ENCODE results near the gene RBFA.

The RBFA gene

GRCh38 chr18:80041424-80041823, 7.2 kb downstream of the RBFA start:
- no peak for TF ChIP-seq CTCF (IDR thresholded peaks at IDR 0.05; ENCODE audit: low read depth, low read length)
- no peak overlapping the region for H3K4me3 ChIP-seq (ENCODE audit: low read depth, low read length)

GRCh38 chr18:80042785-80043184, 8.6 kb downstream of the RBFA start:
- no peak for TF ChIP-seq CTCF (IDR thresholded peaks at IDR 0.05; ENCODE audit: low read depth, low read length)

DNA sequence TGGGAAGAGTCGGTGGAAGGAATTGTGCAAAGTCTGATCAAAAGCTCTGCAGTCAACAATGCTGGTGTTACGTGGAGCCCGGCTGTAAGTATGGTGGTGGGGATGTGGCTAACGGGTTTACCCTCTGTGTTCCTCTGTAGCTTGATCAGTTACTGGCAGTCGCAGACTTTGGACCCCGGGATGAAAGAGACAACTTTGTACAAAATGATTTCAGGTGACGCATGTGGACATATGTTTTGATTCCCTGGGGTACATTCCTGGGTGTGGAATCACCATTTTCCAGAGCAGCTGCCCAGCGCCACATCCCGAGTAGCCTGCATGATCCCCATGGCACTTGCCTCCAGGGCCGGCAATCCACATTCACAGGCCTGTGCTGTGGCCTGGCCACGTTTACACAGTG, 9.8 kb downstream of the RBFA start:
- TF ChIP-seq CTCF (IDR thresholded peaks at IDR 0.05; ENCODE audit: low read depth, low read length) = no peak

More at GRCh38 chr18:80042785-80043184, 8.6 kb downstream of the RBFA start:
- no peak overlapping the region for H3K4me3 ChIP-seq (ENCODE audit: low read depth, low read length)

DNA sequence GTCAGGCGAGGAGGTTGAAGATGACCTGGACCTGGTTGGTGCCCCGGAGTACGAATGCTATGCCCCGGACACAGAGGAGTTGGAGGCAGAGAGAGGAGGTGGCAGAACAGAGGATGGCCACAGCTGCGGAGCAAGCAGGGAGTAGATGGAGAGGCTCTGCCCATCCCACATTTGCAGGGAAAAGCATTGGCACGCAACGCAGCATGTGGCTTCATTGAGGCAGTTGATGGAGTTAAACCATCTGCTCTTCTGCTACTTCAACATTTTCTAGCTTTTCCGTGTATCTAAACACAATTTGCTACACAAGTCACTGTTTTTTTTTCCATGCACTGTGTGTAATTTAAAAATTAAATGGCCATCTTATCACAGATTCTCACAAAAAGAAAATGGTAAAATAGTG, 11.8 kb downstream of the RBFA start:
- no peak for TF ChIP-seq CTCF (IDR thresholded peaks at IDR 0.05; ENCODE audit: low read depth, low read length)
- H3K4me3 ChIP-seq (ENCODE audit: low read depth, low read length) = no peak overlapping the region

More for the DNA sequence above, 9.8 kb downstream of the RBFA start:
- H3K4me3 ChIP-seq (ENCODE audit: low read depth, low read length) = no peak overlapping the region

DNA sequence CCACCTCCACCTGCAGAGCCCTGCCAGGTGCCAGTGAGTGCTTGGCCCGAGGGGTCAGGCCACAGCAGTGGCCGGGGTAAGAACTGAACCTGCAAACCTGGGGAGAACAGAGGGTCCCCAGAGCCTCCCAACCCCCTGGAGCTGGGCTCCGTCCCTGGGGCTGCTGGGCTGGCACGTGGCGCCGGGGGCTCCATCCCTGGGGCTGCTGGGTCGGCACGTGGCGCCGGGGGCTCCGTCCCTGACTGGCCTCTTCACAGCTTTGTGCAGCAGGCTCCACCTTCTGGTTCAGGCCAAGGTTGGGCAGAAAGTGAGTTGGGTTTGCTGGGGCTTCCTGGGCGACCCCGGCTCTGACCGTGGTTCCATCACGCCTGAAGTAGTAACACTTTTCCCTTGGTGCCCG, 12.2 kb downstream of the RBFA start:
- no peak overlapping the region for H3K4me3 ChIP-seq (ENCODE audit: low read depth, low read length)
- no peak for TF ChIP-seq CTCF (IDR thresholded peaks at IDR 0.05; ENCODE audit: low read depth, low read length)

- no peak overlapping the region for H3K4me3 ChIP-seq (ENCODE audit: low read depth, low read length)
- TF ChIP-seq CTCF (IDR thresholded peaks at IDR 0.05; ENCODE audit: low read depth, low read length) = no peak
Measured at GRCh38 chr18:80046961-80047541, 12.8 kb downstream of the RBFA start.

DNA sequence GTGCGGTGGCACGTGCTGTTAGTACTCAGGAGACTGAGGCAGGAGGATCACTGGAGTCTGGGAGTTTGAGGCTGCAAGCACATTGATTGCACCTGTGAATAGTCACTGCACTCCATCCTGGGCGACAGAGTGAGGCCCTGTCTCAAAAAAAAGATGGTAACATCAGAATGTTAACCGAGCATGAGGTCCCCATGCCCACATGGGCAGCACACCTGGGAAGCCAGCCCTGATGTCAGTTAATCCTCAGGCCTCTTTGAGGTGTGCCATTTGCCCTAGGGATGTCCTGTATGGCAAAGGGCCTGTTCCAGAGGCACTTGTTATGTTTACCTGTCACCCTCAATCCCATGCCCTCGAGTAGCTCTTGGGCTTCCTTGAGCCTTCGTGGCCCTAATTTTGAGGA, 16.6 kb downstream of the RBFA start:
- TF ChIP-seq CTCF (IDR thresholded peaks at IDR 0.05; ENCODE audit: low read depth, low read length) = no peak
- no peak overlapping the region for H3K4me3 ChIP-seq (ENCODE audit: low read depth, low read length)

Data from WI38 (cell line).